Neural progenitor cell (in vitro differentiated cells): ENCODE results near the gene ARHGEF19.

ENCODE experiments used
- EZH2 ChIP-seq: fragments of 200-600 bp; sonication (generic); IDR thresholded peaks from 2 replicates; pipeline ENCODE4 v1.6.1; 2017; ENCODE audit warnings: antibody characterized with exemption, mild to moderate bottlenecking, moderate library complexity
- EZH2phosphoT487 ChIP-seq: fragments of 200-600 bp; sonication (generic); IDR thresholded peaks from 2 replicates; pipeline ENCODE4 v1.6.1; 2017; ENCODE audit warnings: antibody characterized with exemption
- TF ChIP-seq, protein P1 (sequence below): fragments of 200-600 bp; sonication (generic); IDR thresholded peaks from 2 replicates; pipeline ENCODE4 v1.5.1; 2017; ENCODE audit warnings: antibody characterized with exemption, mild to moderate bottlenecking

- TF ChIP-seq, protein P1, sequence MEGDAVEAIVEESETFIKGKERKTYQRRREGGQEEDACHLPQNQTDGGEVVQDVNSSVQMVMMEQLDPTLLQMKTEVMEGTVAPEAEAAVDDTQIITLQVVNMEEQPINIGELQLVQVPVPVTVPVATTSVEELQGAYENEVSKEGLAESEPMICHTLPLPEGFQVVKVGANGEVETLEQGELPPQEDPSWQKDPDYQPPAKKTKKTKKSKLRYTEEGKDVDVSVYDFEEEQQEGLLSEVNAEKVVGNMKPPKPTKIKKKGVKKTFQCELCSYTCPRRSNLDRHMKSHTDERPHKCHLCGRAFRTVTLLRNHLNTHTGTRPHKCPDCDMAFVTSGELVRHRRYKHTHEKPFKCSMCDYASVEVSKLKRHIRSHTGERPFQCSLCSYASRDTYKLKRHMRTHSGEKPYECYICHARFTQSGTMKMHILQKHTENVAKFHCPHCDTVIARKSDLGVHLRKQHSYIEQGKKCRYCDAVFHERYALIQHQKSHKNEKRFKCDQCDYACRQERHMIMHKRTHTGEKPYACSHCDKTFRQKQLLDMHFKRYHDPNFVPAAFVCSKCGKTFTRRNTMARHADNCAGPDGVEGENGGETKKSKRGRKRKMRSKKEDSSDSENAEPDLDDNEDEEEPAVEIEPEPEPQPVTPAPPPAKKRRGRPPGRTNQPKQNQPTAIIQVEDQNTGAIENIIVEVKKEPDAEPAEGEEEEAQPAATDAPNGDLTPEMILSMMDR: no peak
- TF ChIP-seq EZH2 (no peak), EZH2phosphoT487 (no peak)
Observed at GRCh38 chr1:16173447-16174260, 38.8 kb downstream of the ARHGEF19 start.
